HUES64 (cell line): ENCODE measurements around the gene FBXO24.
A peak's percentile ranks its signal among the peaks of the same experiment; 100 is the strongest.

Experiments used
- H3K27ac ChIP-seq: 2 replicates; pipeline ENCODE4 v1.7.0; 2013; ENCODE audit warnings: low read depth, low read length, inconsistent platforms
- H3K27me3 ChIP-seq: 2 replicates; pipeline ENCODE4 v1.6.1; 2013; ENCODE audit warnings: mild to moderate bottlenecking, low read length; ENCODE audit not compliant: insufficient read depth
- H3K36me3 ChIP-seq: 2 replicates; pipeline ENCODE4 v1.6.1; 2013; ENCODE audit warnings: mild to moderate bottlenecking, low read length; ENCODE audit not compliant: insufficient read depth
- H3K4me1 ChIP-seq: 2 replicates; pipeline ENCODE4 v1.6.1; 2013; ENCODE audit warnings: mild to moderate bottlenecking, low read length, moderate library complexity; ENCODE audit not compliant: insufficient read depth
- H3K4me3 ChIP-seq: 2 replicates; pipeline ENCODE4 v1.5.1; 2013; ENCODE audit warnings: mild to moderate bottlenecking, low read length, moderate library complexity
- H3K9ac ChIP-seq: 2 replicates; pipeline ENCODE4 v1.6.1; 2013; ENCODE audit warnings: mild to moderate bottlenecking, low read depth, low read length
- H3K9me3 ChIP-seq: 2 replicates; pipeline ENCODE4 v1.6.1; 2013; ENCODE audit warnings: low read depth, low read length; ENCODE audit not compliant: insufficient read depth
- WGBS: fragments of 150-250, 120-280 bp; methylation state at CpG from one replicate; pipeline ENCODE4 v1.1.7; 2013; ENCODE audit warnings: missing lambda C conversion rate; 5-methylcytosine and 5-hydroxymethylcytosine counted together

Gene FBXO24

GRCh38 chr7:100602889-100603725 lies 17.0 kb downstream of the FBXO24 start:
- Histone ChIP-seq H3K9ac (peak overlapping the region; percentile 73), H3K27ac (peak overlapping the region; percentile 69), H3K4me3 (peak overlapping the region; percentile 64), H3K36me3 (peaks cover 6% of the 10 kb centered on the region; the same call in 1 of the 2 replicates), H3K9me3 (no peaks in the 10 kb centered on the region), H3K4me1 (peaks cover 16% of the 10 kb centered on the region), H3K27me3 (peaks cover 18% of the 10 kb centered on the region)
- 18% methylated on average over 15 of the region's 21 CpGs for WGBS

- Histone ChIP-seq H3K27me3 (peaks cover 18% of the 10 kb centered on the region), H3K36me3 (peaks cover 6% of the 10 kb centered on the region; the same call in 1 of the 2 replicates), H3K4me1 (peaks cover 16% of the 10 kb centered on the region), H3K9ac (peak overlapping the region; percentile 39), H3K4me3 (peak overlapping the region; percentile 64), H3K9me3 (no peaks in the 10 kb centered on the region), H3K27ac (peak overlapping the region; percentile 69)
- 6% methylated on average over 10 of the region's 10 CpGs for WGBS
Measured at GRCh38 chr7:100603726-100604027, 17.5 kb downstream of the FBXO24 start.

- WGBS = under 1% methylated on average over 62 of the region's 70 CpGs
- Histone ChIP-seq H3K4me1 (peaks cover 16% of the 10 kb centered on the region), H3K27me3 (peaks cover 18% of the 10 kb centered on the region), H3K9me3 (no peaks in the 10 kb centered on the region), H3K27ac (peak overlapping the region; percentile 69), H3K9ac (peak overlapping the region; percentile 67), H3K36me3 (peaks cover 6% of the 10 kb centered on the region; the same call in 1 of the 2 replicates), H3K4me3 (peak overlapping the region; percentile 64)
Measured at GRCh38 chr7:100604028-100604975, 18.2 kb downstream of the FBXO24 start.

- WGBS = 1% methylated on average over 68 of the region's 68 CpGs
- Histone ChIP-seq H3K9ac (peak overlapping the region; percentile 2; the same call in 1 of the 2 replicates), H3K36me3 (peaks cover 6% of the 10 kb centered on the region; the same call in 1 of the 2 replicates), H3K4me1 (peaks cover 16% of the 10 kb centered on the region), H3K27ac (no peak overlapping the region), H3K9me3 (no peaks in the 10 kb centered on the region), H3K27me3 (peaks cover 18% of the 10 kb centered on the region), H3K4me3 (peak overlapping the region; percentile 64)
Measured at GRCh38 chr7:100604976-100605911, 19.1 kb downstream of the FBXO24 start.

GRCh38 chr7:100606313-100606712 lies 20.2 kb downstream of the FBXO24 start:
- WGBS = 81% methylated on average over 12 of the region's 12 CpGs
- H3K36me3 ChIP-seq = peaks cover 6% of the 10 kb centered on the region; the same call in 1 of the 2 replicates
- no peak overlapping the region for H3K27ac ChIP-seq
- H3K4me3 ChIP-seq = peak overlapping the region; percentile 64; the same call in 1 of the 2 replicates
- peaks cover 18% of the 10 kb centered on the region for H3K27me3 ChIP-seq
- peaks cover 12% of the 10 kb centered on the region for H3K4me1 ChIP-seq
- H3K9ac ChIP-seq = no peak overlapping the region
- no peaks in the 10 kb centered on the region for H3K9me3 ChIP-seq

- Histone ChIP-seq H3K4me1 (peaks cover 9% of the 10 kb centered on the region), H3K4me3 (no peak overlapping the region), H3K9ac (no peak overlapping the region), H3K9me3 (no peaks in the 10 kb centered on the region), H3K36me3 (peaks cover 6% of the 10 kb centered on the region; the same call in 1 of the 2 replicates), H3K27ac (no peak overlapping the region), H3K27me3 (peaks cover 18% of the 10 kb centered on the region)
- WGBS = 95% methylated on average over 8 of the region's 8 CpGs
Measured at GRCh38 chr7:100607111-100607510, 21.0 kb downstream of the FBXO24 start.

GRCh38 chr7:100609958-100610357 lies 23.8 kb downstream of the FBXO24 start:
- Histone ChIP-seq H3K4me3 (no peak overlapping the region), H3K9me3 (no peaks in the 10 kb centered on the region), H3K27me3 (peaks cover 17% of the 10 kb centered on the region), H3K27ac (no peak overlapping the region), H3K36me3 (peaks cover 6% of the 10 kb centered on the region; the same call in 1 of the 2 replicates), H3K4me1 (0 out of 2 replicates have a peak, but pooled peaks cover 5% of the 10 kb centered on the region), H3K9ac (no peak overlapping the region)
- WGBS = 97% methylated on average over 5 of the region's 5 CpGs

GRCh38 chr7:100611983-100612729 lies 26.0 kb downstream of the FBXO24 start, which contains the start of gene MOSPD3:
MOSPD3 (plus strand) TSS chr7:100612540; CDS start chr7:100612792, 252 bp downstream.
- WGBS = under 1% methylated on average over 61 of the region's 61 CpGs
- peak within 1 kb of the TSS; percentile 80 for H3K4me3 ChIP-seq
- H3K9ac ChIP-seq = peak within 1 kb of the TSS; percentile 85
- H3K36me3 ChIP-seq = peaks cover 6% of the 10 kb centered on the region; the same call in 1 of the 2 replicates
- peak within 1 kb of the TSS; percentile 94 for H3K27ac ChIP-seq
- no peaks in the 10 kb centered on the region for H3K27me3 ChIP-seq
- H3K4me1 ChIP-seq = no peaks in the 10 kb centered on the region
- H3K9me3 ChIP-seq = no peaks in the 10 kb centered on the region

- Histone ChIP-seq H3K4me3 (peak overlapping the region; percentile 80), H3K27me3 (no peaks in the 10 kb centered on the region), H3K9ac (peak overlapping the region; percentile 44), H3K4me1 (no peaks in the 10 kb centered on the region), H3K36me3 (0 out of 2 replicates have a peak, but pooled peaks cover 2% of the 10 kb centered on the region), H3K9me3 (no peaks in the 10 kb centered on the region), H3K27ac (no peak overlapping the region)
- 8% methylated on average over 28 of the region's 29 CpGs for WGBS
Measured at GRCh38 chr7:100612730-100613390, 26.7 kb downstream of the FBXO24 start.
